ACC112 (cell line): ENCODE measurements around the gene TRAPPC12.
"Not testable (repeated sequence)": the region's sequence is repeated elsewhere in the genome, so short reads cannot be mapped to it uniquely, and the experiment has no call there.

Source experiments
- H2AFZ ChIP-seq: fragments of 200-600 bp; sonication (generic); one replicate; pipeline ENCODE4 v1.6.0; 2017; ENCODE audit warnings: antibody characterized with exemption, low read length; ENCODE audit not compliant: unreplicated experiment
- H3K27ac ChIP-seq: fragments of 200-600 bp; sonication (generic); 2 replicates; pipeline ENCODE4 v1.5.1; 2014; ENCODE audit warnings: low read depth, mild to moderate bottlenecking, antibody characterized with exemption, low read length, moderate library complexity
- H3K27me3 ChIP-seq: fragments of 200-600 bp; sonication (generic); 2 replicates; pipeline ENCODE4 v1.6.1; 2014; ENCODE audit warnings: mild to moderate bottlenecking, antibody characterized with exemption, low read length, moderate library complexity, mixed read lengths; ENCODE audit not compliant: insufficient read depth
- H3K36me3 ChIP-seq: fragments of 200-600 bp; sonication (generic); 2 replicates; pipeline ENCODE4 v1.6.1; 2016; ENCODE audit warnings: mild to moderate bottlenecking, antibody characterized with exemption, low read length, moderate library complexity, mixed read lengths; ENCODE audit not compliant: insufficient read depth
- H3K4me1 ChIP-seq: fragments of 200-600 bp; sonication (generic); one replicate; pipeline ENCODE4 v1.6.1; 2016; ENCODE audit warnings: low read length, mixed read lengths; ENCODE audit not compliant: insufficient read depth, unreplicated experiment, control insufficient read depth
- H3K4me3 ChIP-seq: fragments of 200-600 bp; sonication (generic); 2 replicates; pipeline ENCODE4 v1.5.1; 2014; ENCODE audit warnings: mild to moderate bottlenecking, low read depth, low read length
- H3K79me2 ChIP-seq: fragments of 200-600 bp; sonication (generic); one replicate; pipeline ENCODE4 v1.6.0; 2016; ENCODE audit warnings: low read length; ENCODE audit not compliant: control insufficient read depth, unreplicated experiment, insufficient read depth

The TRAPPC12 gene

DNA sequence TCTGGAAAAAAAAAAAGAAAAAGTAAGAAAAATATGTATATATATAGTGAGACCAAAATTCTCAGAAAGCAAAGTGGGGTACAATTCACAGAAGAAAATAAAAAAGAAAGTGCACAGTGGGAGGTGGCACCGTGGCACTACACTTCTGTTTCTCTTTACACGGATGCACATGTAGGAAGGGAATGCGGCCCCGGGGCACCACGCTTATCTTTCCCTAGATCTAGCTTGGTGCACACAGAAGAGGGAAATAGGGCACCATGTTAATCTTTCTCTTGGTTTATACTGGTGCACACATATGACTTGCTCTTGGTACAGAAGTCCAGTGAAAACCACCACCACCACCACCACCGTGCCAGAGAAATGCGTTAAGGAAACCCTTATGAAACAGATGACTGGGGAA, 33.9 kb upstream of the TRAPPC12 start:
- Histone ChIP-seq H3K4me1 (no peaks in the 10 kb centered on the region), H3K27me3 (no peaks in the 10 kb centered on the region), H2AFZ (no peak overlapping the region), H3K36me3 (no peaks in the 10 kb centered on the region; the same call in 1 of the 2 replicates), H3K4me3 (no peak overlapping the region), H3K27ac (no peak overlapping the region), H3K79me2 (no peaks in the 10 kb centered on the region)

DNA sequence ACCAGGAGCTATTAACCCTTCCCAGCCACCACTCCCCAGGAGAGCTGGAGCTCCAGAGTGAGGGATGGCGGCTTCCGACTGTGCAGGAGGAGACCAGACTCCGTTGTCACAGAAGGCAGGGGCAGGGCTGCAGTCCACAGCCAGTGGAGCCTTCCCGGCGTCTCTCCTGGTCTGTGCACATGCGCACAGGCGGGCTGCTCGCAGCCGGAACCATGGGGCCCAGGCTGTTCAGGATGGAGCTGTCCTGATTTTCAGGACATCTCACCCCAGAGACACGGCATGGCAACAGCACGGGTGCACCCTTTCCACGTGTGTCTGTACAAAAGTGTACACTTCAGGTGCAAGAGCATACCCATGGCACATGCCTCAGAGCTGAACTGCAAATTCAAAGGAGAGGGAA, 30.7 kb upstream of the TRAPPC12 start:
- no peak overlapping the region for H3K27ac ChIP-seq
- no peaks in the 10 kb centered on the region for H3K27me3 ChIP-seq

DNA sequence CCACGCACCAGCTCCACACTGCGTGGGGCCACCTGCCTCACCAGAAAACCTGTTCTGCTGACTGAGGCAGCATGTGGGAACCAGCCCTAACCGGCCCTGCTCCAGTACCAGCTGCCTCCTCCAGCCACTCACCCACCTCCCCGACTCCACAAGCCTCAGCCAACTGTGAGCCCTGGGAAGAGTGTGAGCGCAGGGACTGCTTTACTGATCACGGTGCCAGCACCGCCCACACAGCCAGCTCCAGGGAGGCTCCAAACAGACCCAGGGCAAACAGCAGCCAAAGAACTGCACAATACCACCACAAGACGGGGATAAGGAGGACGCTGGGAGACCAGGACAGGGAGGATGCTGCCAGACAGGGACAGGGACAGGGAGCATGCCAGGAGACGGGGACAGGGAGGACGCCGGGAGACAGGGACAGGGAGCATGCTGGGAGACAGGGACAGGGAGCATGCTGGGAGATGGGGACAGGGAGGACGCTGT, 30.2 kb upstream of the TRAPPC12 start:
- no peak overlapping the region for H3K27ac ChIP-seq
- H3K4me3 ChIP-seq: no peak overlapping the region
- H2AFZ ChIP-seq: no peak overlapping the region
- no peaks in the 10 kb centered on the region for H3K79me2 ChIP-seq
- H3K36me3 ChIP-seq: peaks cover 16% of the 10 kb centered on the region
- no peaks in the 10 kb centered on the region for H3K4me1 ChIP-seq
- no peaks in the 10 kb centered on the region for H3K27me3 ChIP-seq

More for the DNA sequence above, 30.7 kb upstream of the TRAPPC12 start:
- Histone ChIP-seq H2AFZ (no peak overlapping the region), H3K36me3 (peaks cover 14% of the 10 kb centered on the region), H3K4me3 (no peak overlapping the region), H3K4me1 (no peaks in the 10 kb centered on the region), H3K79me2 (no peaks in the 10 kb centered on the region)

DNA sequence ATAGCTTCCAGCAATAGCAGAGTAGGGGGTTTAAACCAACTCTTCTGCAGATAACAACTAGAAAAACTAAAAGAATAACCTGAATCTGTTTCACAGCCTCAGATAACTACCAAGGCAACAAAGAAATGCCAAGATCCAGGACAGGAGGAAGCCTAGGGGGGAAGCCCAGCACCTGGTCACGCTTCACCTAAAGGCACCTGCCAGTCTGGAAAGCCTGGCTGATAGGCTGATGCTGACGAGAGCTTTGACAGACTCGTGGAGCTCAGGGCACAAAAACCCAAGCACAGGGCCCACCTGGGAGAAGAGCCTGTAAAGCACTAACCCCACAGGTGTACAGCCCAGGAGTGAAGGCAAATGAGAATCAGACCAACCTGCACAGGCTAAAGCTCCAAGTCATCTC, 24.5 kb upstream of the TRAPPC12 start:
- peaks cover 20% of the 10 kb centered on the region for H3K79me2 ChIP-seq
- no peaks in the 10 kb centered on the region for H3K4me1 ChIP-seq
- peaks cover 16% of the 10 kb centered on the region for H3K36me3 ChIP-seq
- no peak overlapping the region for H2AFZ ChIP-seq
- no peaks in the 10 kb centered on the region for H3K27me3 ChIP-seq
- H3K4me3 ChIP-seq: no peak overlapping the region
- H3K27ac ChIP-seq: no peak overlapping the region

DNA sequence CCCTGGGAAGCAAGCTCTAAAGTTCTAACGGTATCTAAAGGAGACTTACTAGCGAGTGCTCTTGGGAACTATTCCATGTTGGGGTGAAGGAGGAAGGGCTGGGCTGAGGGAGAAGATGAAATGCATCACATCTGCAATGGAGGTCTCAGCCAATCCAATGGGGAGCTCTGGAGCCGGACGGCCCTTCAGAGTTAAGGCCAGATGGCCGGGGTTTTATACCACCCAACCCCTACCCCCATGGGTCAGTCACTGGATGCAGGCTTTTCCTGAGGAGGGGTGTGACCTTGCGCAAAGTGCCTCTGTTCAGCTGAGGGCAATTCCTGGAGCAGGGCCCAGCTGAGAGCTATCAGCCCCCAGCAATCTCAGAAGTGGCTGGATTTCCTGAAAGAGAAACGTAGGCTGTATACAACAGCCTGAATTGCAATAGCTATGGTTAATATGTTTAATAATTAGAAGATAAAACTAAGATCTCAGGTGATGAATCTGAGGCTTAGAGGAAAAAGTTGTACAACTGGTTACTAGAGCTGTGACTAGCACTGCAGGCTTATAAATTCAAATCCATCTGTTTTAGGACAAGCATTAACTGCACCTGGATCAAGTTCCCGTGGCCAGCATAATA, 23.4 kb upstream of the TRAPPC12 start:
- Histone ChIP-seq H3K4me3 (no peak overlapping the region), H3K79me2 (peaks cover 23% of the 10 kb centered on the region), H3K27me3 (no peaks in the 10 kb centered on the region), H3K4me1 (no peaks in the 10 kb centered on the region), H3K27ac (no peak overlapping the region), H3K36me3 (peaks cover 16% of the 10 kb centered on the region), H2AFZ (no peak overlapping the region)

DNA sequence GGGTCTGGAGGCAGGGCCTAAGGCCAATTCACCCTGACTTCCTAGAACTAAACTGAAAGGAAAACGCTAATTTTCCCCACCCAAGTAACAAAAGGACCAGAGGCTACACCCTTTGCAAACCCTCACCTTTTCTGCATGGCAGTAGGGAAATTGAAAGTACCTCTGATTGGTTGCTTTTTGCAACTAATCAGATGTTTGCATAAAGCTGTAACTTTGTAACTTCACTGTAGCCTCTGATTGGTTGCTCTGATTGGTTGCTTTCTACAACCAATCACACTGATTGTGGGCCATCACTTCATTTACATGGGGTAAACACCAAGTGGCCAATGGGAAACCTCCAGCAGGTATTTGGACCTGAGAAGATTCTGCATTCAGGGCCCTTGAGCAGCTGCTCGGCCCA, 22.7 kb upstream of the TRAPPC12 start:
- Histone ChIP-seq H3K36me3 (peaks cover 13% of the 10 kb centered on the region), H3K27me3 (no peaks in the 10 kb centered on the region), H3K27ac (no peak overlapping the region), H2AFZ (no peak overlapping the region), H3K4me3 (no peak overlapping the region), H3K4me1 (no peaks in the 10 kb centered on the region), H3K79me2 (peaks cover 25% of the 10 kb centered on the region)

DNA sequence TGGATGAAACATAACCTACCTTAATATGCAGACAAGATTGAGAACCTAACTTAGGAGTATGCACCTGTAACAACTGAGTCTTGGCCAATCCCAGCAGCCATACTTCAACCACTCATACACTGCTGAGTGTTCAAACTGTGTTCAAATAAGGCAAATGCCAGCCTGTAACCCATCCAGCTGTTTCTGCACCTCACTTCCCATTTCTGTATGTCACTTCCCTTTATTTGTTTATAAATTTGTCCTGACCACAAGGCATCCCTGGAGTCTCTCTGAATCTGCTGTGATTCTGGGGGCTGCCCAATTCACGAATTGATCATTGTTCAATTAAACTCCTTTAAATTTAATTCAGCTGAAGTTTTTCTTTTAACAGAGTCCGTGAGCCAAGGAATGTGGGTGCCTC, 22.0 kb upstream of the TRAPPC12 start:
- Histone ChIP-seq H3K79me2 (peaks cover 25% of the 10 kb centered on the region), H3K36me3 (peaks cover 11% of the 10 kb centered on the region)
- H3K4me1 ChIP-seq, H3K27me3 ChIP-seq, H3K27ac ChIP-seq, H2AFZ ChIP-seq, H3K4me3 ChIP-seq: not testable (repeated sequence)

DNA sequence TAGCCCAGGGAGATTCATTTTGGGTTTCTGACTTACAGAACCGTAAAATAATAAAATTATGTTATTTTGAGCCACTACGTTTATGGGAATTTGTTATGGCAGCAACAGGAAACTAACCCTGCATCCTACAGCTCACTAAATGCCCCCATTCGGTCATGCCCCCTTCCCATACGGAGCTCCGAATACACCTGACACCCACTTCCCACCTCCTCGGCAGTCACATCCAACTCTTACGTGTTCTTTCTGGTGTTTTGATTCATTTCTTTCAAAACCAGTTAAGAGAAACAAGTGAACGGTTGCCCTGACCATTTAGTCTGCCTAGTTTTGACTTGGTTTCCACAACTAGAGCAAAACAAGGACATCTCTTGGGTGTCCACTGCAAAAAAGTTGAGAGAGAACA, 21.6 kb upstream of the TRAPPC12 start:
- no peak overlapping the region for H3K27ac ChIP-seq
- no peaks in the 10 kb centered on the region for H3K27me3 ChIP-seq
- no peak overlapping the region for H3K4me3 ChIP-seq
- peaks cover 25% of the 10 kb centered on the region for H3K79me2 ChIP-seq
- H3K4me1 ChIP-seq: no peaks in the 10 kb centered on the region
- H2AFZ ChIP-seq: no peak overlapping the region
- peaks cover 9% of the 10 kb centered on the region for H3K36me3 ChIP-seq

DNA sequence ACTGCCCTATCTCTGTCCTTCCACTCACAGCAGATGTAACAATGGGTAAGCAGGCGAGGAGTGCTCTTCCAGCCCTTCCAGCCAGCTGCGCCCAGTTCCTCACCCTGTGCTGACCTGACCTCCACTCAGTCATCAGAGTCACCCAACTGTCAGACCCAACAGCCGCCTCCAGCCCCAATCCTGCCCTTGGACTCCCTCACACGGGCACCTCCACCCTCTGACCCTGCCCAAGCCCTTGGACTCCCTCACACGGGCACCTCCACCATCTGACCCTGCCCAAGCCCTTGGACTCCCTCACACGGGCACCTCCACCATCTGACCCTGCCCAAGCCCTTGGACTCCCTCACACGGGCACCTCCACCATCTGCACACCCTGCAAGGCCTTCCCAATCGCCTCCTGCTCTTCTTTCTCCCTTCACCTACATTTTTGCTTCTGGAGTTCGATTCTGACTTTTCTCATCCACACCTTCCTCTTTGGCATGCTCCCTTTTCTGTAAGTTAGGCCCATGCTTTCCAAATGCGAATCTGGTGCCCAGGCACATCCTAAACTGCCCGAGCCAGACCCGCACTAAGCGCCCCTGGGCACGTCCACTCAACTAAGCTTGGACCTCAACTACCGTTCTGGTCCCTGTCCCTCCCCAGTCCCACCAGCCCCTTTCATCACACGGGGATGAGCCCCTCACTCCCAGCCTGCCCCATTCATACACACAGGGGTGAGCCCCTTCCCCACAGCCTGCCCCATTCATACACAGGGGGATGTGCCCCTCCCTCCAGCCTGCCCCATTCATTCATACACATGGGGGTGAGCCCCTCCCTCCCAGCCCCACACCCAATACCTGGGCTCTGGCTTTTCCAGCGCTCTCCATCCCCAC, 17.7 kb upstream of the TRAPPC12 start:
- H3K27ac ChIP-seq: no peak overlapping the region
- H3K79me2 ChIP-seq: peaks cover 28% of the 10 kb centered on the region
- no peak overlapping the region for H2AFZ ChIP-seq
- no peak overlapping the region for H3K4me3 ChIP-seq
- H3K4me1 ChIP-seq: no peaks in the 10 kb centered on the region
- H3K27me3 ChIP-seq: no peaks in the 10 kb centered on the region
- no peaks in the 10 kb centered on the region for H3K36me3 ChIP-seq

DNA sequence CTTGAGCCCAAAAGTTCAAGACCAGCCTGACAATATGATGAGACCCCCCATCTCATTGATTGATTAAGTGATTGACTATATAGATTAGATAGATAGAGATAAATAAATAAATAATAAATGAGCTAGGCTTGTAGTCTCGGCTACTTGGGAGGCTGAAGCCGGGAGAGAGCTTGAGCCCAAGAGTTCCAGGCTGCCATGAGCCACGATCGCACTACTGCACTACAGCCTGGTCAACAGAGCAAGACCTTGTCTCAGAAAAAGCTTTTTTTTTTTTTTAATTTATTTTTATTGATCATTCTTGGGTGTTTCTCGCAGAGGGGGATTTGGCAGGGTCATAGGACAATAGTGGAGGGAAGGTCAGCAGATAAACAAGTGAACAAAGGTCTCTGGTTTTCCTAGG, 14.3 kb upstream of the TRAPPC12 start:
- H3K27me3 ChIP-seq: no peaks in the 10 kb centered on the region
- no peak overlapping the region for H2AFZ ChIP-seq
- no peaks in the 10 kb centered on the region for H3K4me1 ChIP-seq
- H3K27ac ChIP-seq: no peak overlapping the region
- H3K79me2 ChIP-seq: peaks cover 28% of the 10 kb centered on the region
- no peaks in the 10 kb centered on the region; the same call in 1 of the 2 replicates for H3K36me3 ChIP-seq
- H3K4me3 ChIP-seq: no peak overlapping the region

DNA sequence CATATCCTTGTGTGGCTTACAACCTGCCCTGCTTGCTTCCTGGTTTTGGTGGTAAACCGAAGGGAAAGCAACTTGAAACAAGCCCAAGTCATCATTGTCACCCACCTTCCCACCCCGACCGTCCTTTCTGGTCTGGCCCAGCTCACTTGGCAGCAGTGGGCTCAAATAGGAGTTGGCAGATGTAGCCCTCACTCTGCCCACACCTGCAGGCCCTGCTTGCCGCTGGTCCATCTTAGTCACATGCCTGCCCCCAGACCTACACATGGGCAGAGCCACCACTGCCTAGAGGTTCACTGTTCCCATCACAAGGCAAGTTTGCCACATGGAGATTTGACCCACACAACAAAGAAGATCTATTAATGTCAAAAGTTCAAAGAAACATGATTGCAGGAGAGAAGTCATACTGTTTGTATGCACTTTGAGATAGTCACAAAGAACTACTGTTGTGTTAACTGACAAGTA, 11.2 kb upstream of the TRAPPC12 start:
- H3K4me3 ChIP-seq: no peak overlapping the region
- H3K27me3 ChIP-seq: no peaks in the 10 kb centered on the region
- no peaks in the 10 kb centered on the region; the same call in 1 of the 2 replicates for H3K36me3 ChIP-seq
- H3K27ac ChIP-seq: no peak overlapping the region
- no peak overlapping the region for H2AFZ ChIP-seq
- peaks cover 24% of the 10 kb centered on the region for H3K79me2 ChIP-seq
- no peaks in the 10 kb centered on the region for H3K4me1 ChIP-seq
